ENCODE data around the gene PXDN.

PXDN gene

GRCh38 chr2:1676091-1676912 is 68.0 kb downstream of the PXDN start:
- Histone ChIP-seq H3K36me3 (peaks cover 54% of the 10 kb centered on the region), H3K27me3 (ENCODE audit: insufficient read depth, low read depth, severe bottlenecking) (no peaks in the 10 kb centered on the region), H3K4me3 (ENCODE audit: low read depth, low read length) (no peak overlapping the region), H3K27ac (no peak overlapping the region), H3K9me3 (ENCODE audit: severe bottlenecking) (no peaks in the 10 kb centered on the region)
- no peak for DNase-seq
- TF ChIP-seq CTCF (IDR thresholded peaks at IDR 0.05; ENCODE audit: low read depth, low read length) = no peak

GRCh38 chr2:1675633-1676032 is 68.7 kb downstream of the PXDN start:
- Histone ChIP-seq H3K9me3 (ENCODE audit: severe bottlenecking) (no peaks in the 10 kb centered on the region), H3K27ac (no peak overlapping the region), H3K4me3 (ENCODE audit: low read depth, low read length) (no peak overlapping the region), H3K27me3 (ENCODE audit: insufficient read depth, low read depth, severe bottlenecking) (no peaks in the 10 kb centered on the region), H3K36me3 (peaks cover 56% of the 10 kb centered on the region)
- no peak for DNase-seq
- no peak for TF ChIP-seq CTCF (IDR thresholded peaks at IDR 0.05; ENCODE audit: low read depth, low read length)

GRCh38 chr2:1674766-1675397 is 69.4 kb downstream of the PXDN start:
- H3K9me3 ChIP-seq (ENCODE audit: severe bottlenecking) = no peaks in the 10 kb centered on the region
- no peak for TF ChIP-seq CTCF (IDR thresholded peaks at IDR 0.05; ENCODE audit: low read depth, low read length)
- H3K27me3 ChIP-seq (ENCODE audit: insufficient read depth, low read depth, severe bottlenecking) = no peaks in the 10 kb centered on the region
- no peak overlapping the region for H3K4me3 ChIP-seq (ENCODE audit: low read depth, low read length)
- DNase-seq = no peak
- peaks cover 56% of the 10 kb centered on the region for H3K36me3 ChIP-seq
- no peak overlapping the region for H3K27ac ChIP-seq

- peaks cover 56% of the 10 kb centered on the region for H3K36me3 ChIP-seq
- no peak overlapping the region for H3K4me3 ChIP-seq (ENCODE audit: low read depth, low read length)
Measured at GRCh38 chr2:1674276-1674675, 70.0 kb downstream of the PXDN start.

GRCh38 chr2:1673160-1673944 is 71.0 kb downstream of the PXDN start:
- H3K36me3 ChIP-seq = peaks cover 50% of the 10 kb centered on the region

More at GRCh38 chr2:1674276-1674675, 70.0 kb downstream of the PXDN start:
- no peak for DNase-seq
- no peaks in the 10 kb centered on the region for H3K9me3 ChIP-seq (ENCODE audit: severe bottlenecking)
- no peak for TF ChIP-seq CTCF (IDR thresholded peaks at IDR 0.05; ENCODE audit: low read depth, low read length)
- no peak overlapping the region for H3K27ac ChIP-seq
- no peaks in the 10 kb centered on the region for H3K27me3 ChIP-seq (ENCODE audit: insufficient read depth, low read depth, severe bottlenecking)

More at GRCh38 chr2:1673160-1673944, 71.0 kb downstream of the PXDN start:
- H3K27me3 ChIP-seq (ENCODE audit: insufficient read depth, low read depth, severe bottlenecking) = no peaks in the 10 kb centered on the region
- no peak for TF ChIP-seq CTCF (IDR thresholded peaks at IDR 0.05; ENCODE audit: low read depth, low read length)
- no peak for DNase-seq
- H3K9me3 ChIP-seq (ENCODE audit: severe bottlenecking) = no peaks in the 10 kb centered on the region
- no peak overlapping the region for H3K27ac ChIP-seq
- H3K4me3 ChIP-seq (ENCODE audit: low read depth, low read length) = no peak overlapping the region

All from WERI-Rb-1 (cell line).